ENCODE data around the gene ALAS1.

ALAS1 gene

DNA sequence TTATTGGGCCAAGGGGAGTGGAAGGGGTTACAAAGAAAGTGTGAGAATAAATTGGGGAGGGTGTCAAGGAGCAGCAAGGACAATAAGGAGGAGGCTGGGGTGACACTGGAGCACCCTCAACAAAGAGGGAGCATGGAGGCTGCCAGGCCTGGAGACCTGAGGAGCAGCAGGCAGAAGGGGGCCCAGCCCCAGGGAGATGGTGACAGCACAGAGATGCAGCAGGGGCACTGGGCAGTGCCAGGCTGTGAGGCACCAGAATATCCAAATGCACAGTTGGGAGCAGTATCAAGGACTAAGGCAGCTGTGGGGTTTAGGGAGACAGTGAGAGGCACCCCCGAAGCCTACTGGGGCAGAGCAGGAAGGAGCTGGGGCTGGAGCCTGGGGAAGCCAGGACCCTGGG, 19.4 kb upstream of the ALAS1 start:
- no peak for FAIRE-seq
- no peak for DNase-seq (ENCODE audit: insufficient read length)
- no peak for TF ChIP-seq TAF1 (IDR thresholded peaks at IDR 0.05; ENCODE audit: borderline replicate concordance, low read depth, low read length)
- no peak for TF ChIP-seq POLR2AphosphoS5 (IDR thresholded peaks at IDR 0.05; ENCODE audit: low read depth, low read length)
- TF ChIP-seq POLR2A (IDR thresholded peaks at IDR 0.05; ENCODE audit: low read depth, low read length), result no peak

DNA sequence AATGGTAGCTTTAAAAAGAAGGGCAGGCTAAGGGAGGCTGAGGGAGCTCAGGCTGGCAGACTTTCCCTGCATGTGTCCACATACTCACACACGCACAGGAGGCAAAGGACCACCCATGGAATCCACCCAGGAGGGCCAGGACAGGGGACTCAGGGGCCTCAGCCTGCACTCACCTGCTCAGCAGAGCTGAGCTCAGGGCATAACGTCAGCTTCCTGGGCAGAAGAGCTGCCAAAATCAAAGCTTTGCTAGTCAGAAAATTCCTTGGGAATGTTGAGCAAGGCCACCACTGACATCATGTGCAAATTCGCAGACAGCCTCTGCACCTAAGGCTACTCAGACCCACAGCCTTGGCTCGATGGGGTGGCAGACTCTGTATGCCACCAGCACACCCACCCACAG, 16.4 kb upstream of the ALAS1 start:
- FAIRE-seq, result no peak
- DNase-seq (ENCODE audit: insufficient read length), result no peak
- TF ChIP-seq POLR2A (IDR thresholded peaks at IDR 0.05; ENCODE audit: low read depth, low read length), result no peak
- TF ChIP-seq POLR2AphosphoS5 (IDR thresholded peaks at IDR 0.05; ENCODE audit: low read depth, low read length), result no peak
- no peak for TF ChIP-seq TAF1 (IDR thresholded peaks at IDR 0.05; ENCODE audit: borderline replicate concordance, low read depth, low read length)

DNA sequence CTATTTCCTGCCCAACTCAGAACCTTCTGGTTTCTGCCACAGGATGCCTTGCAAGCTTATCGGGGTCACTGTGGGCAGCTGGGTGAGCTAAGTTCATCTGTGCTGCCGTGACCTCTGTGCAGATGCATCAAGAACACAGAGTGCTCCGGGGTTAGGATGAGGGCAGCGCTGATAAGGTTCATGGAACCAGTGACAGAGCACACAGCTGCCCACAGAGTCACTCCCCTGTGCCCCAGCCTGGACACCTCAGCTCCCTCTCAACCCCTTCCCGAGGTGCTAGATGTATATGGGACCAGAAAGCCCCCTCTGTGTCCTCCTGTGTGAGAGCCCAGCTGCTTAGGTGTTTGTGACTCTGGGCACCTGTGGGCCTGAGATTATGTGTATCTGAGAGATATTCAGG, 15.8 kb upstream of the ALAS1 start:
- DNase-seq (ENCODE audit: insufficient read length), result no peak
- no peak for FAIRE-seq
- TF ChIP-seq TAF1 (IDR thresholded peaks at IDR 0.05; ENCODE audit: borderline replicate concordance, low read depth, low read length), result no peak
- TF ChIP-seq POLR2AphosphoS5 (IDR thresholded peaks at IDR 0.05; ENCODE audit: low read depth, low read length), result no peak
- no peak for TF ChIP-seq POLR2A (IDR thresholded peaks at IDR 0.05; ENCODE audit: low read depth, low read length)

DNA sequence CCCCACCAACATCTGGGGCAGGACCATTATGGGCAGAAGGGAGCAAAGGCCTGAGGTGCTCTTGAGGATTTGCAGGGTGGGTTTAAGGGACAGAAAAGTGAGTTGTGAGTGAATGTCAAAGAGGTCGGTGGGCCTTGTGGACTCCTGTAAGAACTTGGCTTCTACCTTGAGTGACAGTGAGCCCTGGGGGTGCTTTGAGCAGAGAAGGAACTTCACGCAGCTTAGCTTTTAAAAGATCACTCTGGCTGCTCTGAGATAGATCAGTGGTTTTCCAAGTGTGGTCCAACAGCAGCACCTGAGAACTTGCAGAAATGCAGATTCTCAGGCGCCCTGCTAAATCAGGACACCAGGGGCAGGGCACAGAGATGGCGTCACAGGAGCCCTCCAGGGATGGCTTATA, 15.3 kb upstream of the ALAS1 start:
- TF ChIP-seq TAF1 (IDR thresholded peaks at IDR 0.05; ENCODE audit: borderline replicate concordance, low read depth, low read length) (no peak), POLR2AphosphoS5 (IDR thresholded peaks at IDR 0.05; ENCODE audit: low read depth, low read length) (no peak), POLR2A (IDR thresholded peaks at IDR 0.05; ENCODE audit: low read depth, low read length) (no peak)
- no peak for DNase-seq (ENCODE audit: insufficient read length)
- no peak for FAIRE-seq

DNA sequence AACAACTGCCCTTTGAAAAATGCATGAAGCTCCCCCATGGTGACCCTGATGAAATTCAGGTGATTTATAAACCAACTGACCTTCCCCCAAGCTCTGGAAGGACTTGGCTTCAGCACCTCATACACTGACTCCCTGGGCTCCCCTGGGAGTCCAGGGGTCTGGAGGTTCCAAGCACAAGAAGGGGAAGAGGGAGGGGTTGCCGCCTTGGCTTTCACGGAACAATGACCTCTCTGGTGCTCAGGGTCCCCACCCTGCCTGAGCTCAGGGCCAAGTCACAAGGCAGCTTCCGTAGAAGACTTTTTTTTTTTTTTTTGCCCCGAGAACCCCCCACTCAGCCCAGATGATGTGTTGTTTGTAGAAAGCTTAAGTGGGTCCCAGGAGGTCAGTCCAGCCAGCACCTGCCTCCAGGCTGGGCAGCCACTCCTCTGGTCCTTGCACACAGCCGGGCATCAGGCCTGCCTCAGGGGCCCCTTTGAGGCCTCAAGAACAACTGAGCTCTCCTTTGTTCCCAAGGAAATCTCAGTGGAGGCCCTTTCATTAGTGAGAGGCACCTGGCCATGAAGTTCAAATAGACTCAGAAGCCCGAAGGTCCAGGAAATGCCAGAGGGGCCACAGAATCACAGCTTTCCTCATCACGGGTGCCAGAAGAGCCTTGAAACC, 14.0 kb upstream of the ALAS1 start:
- FAIRE-seq (no peak), DNase-seq (ENCODE audit: insufficient read length) (no peak)
- TF ChIP-seq TAF1 (IDR thresholded peaks at IDR 0.05; ENCODE audit: borderline replicate concordance, low read depth, low read length) (no peak), POLR2A (IDR thresholded peaks at IDR 0.05; ENCODE audit: low read depth, low read length) (no peak), POLR2AphosphoS5 (IDR thresholded peaks at IDR 0.05; ENCODE audit: low read depth, low read length) (no peak)

DNA sequence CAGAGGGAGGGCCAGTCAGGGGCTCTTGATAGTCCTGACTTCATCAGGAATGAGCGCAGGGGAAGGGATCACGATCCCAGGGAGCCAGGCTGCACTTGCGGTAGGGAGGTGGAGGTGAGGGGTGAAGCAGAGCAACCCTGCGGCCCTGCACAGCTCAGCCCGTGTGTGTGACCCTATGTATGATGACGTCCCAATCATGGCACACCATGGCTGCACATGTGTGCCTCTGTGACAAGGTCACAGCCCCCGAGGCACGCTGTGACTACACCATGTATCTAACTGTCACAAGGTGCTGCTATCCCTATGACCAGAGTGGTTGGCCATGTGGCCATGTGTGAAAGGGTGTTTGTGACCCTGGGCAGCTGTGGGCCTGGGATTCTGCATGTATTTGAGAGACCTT, 13.3 kb upstream of the ALAS1 start:
- FAIRE-seq (no peak), DNase-seq (ENCODE audit: insufficient read length) (no peak)
- TF ChIP-seq POLR2AphosphoS5 (IDR thresholded peaks at IDR 0.05; ENCODE audit: low read depth, low read length), result no peak
- no peak for TF ChIP-seq POLR2A (IDR thresholded peaks at IDR 0.05; ENCODE audit: low read depth, low read length)
- TF ChIP-seq TAF1 (IDR thresholded peaks at IDR 0.05; ENCODE audit: borderline replicate concordance, low read depth, low read length), result no peak

DNA sequence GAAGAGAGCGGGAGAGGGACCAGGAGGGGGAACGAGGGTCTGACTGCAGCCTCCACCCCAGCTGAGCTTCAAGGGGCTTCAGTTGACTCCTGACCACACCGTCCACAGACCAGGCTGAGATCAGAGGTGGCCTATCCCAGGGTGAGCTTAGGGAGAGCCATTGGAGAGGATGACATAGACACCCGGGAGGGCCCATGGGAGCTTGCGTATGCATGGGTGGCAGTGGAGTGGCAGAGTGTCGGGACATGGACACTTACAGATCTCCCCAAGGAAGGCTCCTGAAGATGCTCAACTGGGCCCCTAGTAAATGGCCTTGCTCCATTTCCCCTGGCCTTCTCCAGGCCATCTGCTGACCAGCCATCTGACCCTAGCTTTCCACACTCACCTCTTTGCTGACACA, 12.6 kb upstream of the ALAS1 start:
- FAIRE-seq (no peak), DNase-seq (ENCODE audit: insufficient read length) (no peak)
- TF ChIP-seq POLR2AphosphoS5 (IDR thresholded peaks at IDR 0.05; ENCODE audit: low read depth, low read length) (no peak), POLR2A (IDR thresholded peaks at IDR 0.05; ENCODE audit: low read depth, low read length) (no peak), TAF1 (IDR thresholded peaks at IDR 0.05; ENCODE audit: borderline replicate concordance, low read depth, low read length) (no peak)

DNA sequence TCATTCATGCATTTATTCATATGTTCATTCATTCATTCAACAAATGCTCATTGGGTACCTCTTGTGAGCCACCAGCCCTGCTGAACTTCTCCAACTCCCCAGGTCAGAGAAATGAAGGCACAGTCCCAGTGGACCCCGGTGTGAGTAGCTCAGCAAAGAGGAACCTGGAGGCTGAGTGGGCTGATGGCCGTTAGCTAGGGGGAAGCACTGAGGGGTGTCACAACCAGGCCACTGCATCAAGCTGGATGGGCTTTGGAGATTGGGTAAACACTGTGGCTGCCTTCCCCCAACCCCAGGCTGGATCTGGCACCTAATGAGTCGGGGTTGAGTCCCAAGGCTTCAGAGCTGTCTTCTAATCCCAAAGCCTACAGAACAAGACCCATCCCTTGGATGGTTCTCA, 12.1 kb upstream of the ALAS1 start:
- TF ChIP-seq POLR2A (IDR thresholded peaks at IDR 0.05; ENCODE audit: low read depth, low read length) (no peak), POLR2AphosphoS5 (IDR thresholded peaks at IDR 0.05; ENCODE audit: low read depth, low read length) (no peak), TAF1 (IDR thresholded peaks at IDR 0.05; ENCODE audit: borderline replicate concordance, low read depth, low read length) (no peak)
- FAIRE-seq (no peak), DNase-seq (ENCODE audit: insufficient read length) (no peak)

DNA sequence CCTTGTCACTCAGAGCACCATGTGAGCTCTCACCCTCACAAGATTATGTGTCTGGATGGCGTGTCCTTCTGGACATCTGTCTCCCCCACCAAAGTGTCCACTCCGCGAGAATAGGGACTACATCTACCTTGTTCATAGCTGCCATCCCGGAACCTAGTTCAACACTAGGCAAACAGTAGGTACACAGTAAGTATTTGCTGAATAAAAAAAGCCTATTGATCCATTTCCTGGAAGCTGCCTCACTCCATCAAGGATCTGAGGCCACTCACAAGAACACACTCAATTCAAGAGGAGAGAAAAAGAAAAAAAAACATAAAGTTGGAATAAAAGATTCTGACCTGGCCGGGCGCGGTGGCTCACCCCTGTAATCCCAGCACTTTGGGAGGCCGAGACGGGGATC, 11.2 kb upstream of the ALAS1 start:
- no peak for FAIRE-seq
- TF ChIP-seq POLR2A (IDR thresholded peaks at IDR 0.05; ENCODE audit: low read depth, low read length) (no peak), TAF1 (IDR thresholded peaks at IDR 0.05; ENCODE audit: borderline replicate concordance, low read depth, low read length) (no peak)

DNA sequence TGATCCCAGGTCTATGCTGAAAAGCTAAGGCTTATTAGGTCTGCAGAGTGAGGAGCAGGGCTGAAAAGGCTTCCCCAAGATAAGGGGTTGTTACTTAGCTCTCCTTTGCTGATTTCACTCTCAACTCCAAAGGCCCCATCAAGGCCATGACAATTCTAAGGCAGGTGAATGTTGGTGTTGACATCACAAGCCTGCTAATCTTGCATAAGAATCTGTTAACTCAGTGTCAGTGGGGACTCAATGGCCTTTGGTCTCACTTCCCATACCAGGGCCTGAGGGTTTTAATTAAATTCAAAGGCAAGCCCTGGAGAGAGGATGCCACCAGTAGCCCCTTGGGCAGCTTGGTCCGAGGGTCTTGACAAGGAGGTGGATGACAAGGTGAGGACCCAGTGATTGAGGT, 9.4 kb upstream of the ALAS1 start:
- DNase-seq (ENCODE audit: insufficient read length), result no peak

More for the DNA sequence above, 11.2 kb upstream of the ALAS1 start:
- no peak for DNase-seq (ENCODE audit: insufficient read length)

DNA sequence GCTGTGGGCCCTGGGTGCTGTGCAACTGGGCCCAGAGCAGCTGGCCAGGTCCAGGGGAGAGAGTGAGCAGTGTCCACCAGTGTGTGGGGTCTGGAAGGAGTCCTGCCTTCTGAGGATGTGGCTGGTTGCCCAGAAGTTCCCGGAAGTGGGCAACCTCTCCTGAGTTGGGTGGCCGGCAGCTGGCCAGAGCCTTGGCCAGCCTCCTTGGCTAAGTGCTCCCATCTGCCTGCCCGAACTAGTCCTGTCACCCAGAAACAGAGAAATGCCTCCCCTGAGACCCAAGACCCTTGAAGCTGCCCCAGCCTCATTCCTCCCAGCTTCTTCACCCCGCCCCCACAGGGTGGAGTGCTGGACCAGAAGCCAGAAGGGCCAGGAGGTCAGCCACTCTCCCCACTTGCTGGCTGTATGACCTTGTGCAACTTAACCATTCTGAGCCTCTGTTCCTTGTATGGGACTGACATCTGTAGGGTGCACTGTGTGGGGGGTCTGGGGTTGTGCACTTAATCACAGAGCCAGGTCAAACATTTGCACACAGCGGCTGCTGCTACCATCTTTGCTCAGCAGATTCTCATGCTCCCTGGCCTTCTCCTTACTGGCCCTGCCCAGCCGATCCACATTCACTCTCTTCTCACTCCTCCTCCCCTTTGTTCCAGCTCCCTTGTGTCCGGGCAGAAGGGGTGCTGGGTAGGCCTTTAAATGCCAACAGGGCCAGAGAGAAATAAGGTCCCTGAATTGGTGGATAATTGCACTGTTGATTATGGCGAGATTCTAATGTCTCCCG, 7.5 kb upstream of the ALAS1 start:
- TF ChIP-seq POLR2A (IDR thresholded peaks at IDR 0.05; ENCODE audit: low read depth, low read length) (no peak), POLR2AphosphoS5 (IDR thresholded peaks at IDR 0.05; ENCODE audit: low read depth, low read length) (no peak), TAF1 (IDR thresholded peaks at IDR 0.05; ENCODE audit: borderline replicate concordance, low read depth, low read length) (no peak)
- no peak for FAIRE-seq
- DNase-seq (ENCODE audit: insufficient read length), result no peak

More for the DNA sequence above, 9.4 kb upstream of the ALAS1 start:
- TF ChIP-seq POLR2AphosphoS5 (IDR thresholded peaks at IDR 0.05; ENCODE audit: low read depth, low read length), result no peak
- no peak for FAIRE-seq

DNA sequence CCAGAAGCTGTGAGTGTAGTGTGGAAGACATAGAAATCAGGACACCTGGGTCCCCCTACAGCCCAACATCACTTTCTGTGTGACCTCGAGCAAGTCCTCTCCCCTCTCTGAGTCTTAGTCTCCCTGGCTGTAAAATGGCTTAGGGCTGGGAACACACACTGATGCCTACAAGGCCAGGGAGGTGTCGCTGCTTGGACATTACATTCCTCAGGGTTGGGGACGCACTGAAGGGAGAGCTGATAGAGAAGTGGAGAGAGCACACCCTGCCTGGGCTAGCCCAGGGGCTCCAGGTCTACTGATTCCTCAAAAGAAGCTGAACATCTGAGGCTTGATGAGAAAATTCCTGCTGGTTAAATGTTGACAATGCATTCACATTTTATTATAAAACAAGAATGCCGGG, 6.3 kb upstream of the ALAS1 start:
- DNase-seq (ENCODE audit: insufficient read length), result no peak

More for the DNA sequence above, 6.3 kb upstream of the ALAS1 start:
- TF ChIP-seq TAF1 (IDR thresholded peaks at IDR 0.05; ENCODE audit: borderline replicate concordance, low read depth, low read length) (no peak), POLR2A (IDR thresholded peaks at IDR 0.05; ENCODE audit: low read depth, low read length) (no peak), POLR2AphosphoS5 (IDR thresholded peaks at IDR 0.05; ENCODE audit: low read depth, low read length) (no peak)
- no peak for FAIRE-seq
